A549 (cell line): ENCODE data around the gene PRRC2B. TPM values are rescaled to one million over a fixed set of nuclear protein-coding genes. Genes with fewer than 3 reads are reported as not detected.
"Not testable (repeated sequence)": the region's sequence is repeated elsewhere in the genome, so short reads cannot be mapped to it uniquely, and the experiment has no call there.

Experiments
- ATAC-seq, 2 experiments: fragments of 200-7000 bp in 1 of 2; fragments of >200 bp in 1 of 2; cut with Nextera tagmentation in 1 of 2; cut with Tn5 transposase in 1 of 2; 3 replicates each; pipeline versions ENCODE4 v1.8.0 to v1.9.1; 2018 to 2020; ENCODE audit warnings: mild to moderate bottlenecking in 1 of 2, moderate library complexity in 1 of 2
- CTCF ChIA-PET: fragments of 300-600 bp; sonication (Branson Sonifier 250); formaldehyde crosslinking; extraction: SDS; loops from one replicate; lab custom pipeline; 2021; ENCODE audit warnings: antibody characterized with exemption, inconsistent platforms; lab: Yijun Ruan, JAX
- POLR2A ChIA-PET: fragments of 350-600 bp; formaldehyde crosslinking; extraction: SDS; loops from one replicate; lab custom pipeline; 2021; ENCODE audit warnings: antibody characterized with exemption, inconsistent platforms; lab: Yijun Ruan, JAX
- DNase-seq, 2 experiments: peaks; one replicate each; pipeline versions ENCODE4 v3.0.0 to v3.0.0-alpha.2; 2011 to 2016; ENCODE audit warnings: low read depth in 1 of 2, low spot score in 1 of 2
- FAIRE-seq: peaks from 2 replicates; lab custom pipeline; 2011; peaks lifted over from hg19 to GRCh38; lab: Jason Lieb, UNC
- H3K27ac ChIP-seq, 2 experiments: fragments of >200 bp; sonication (Bioruptor Twin); formaldehyde crosslinking; 3 replicates each; pipeline ENCODE4 v1.5.1; 2016 to 2017
- H3K4me1 ChIP-seq: fragments of >200 bp; sonication (Bioruptor Twin); formaldehyde crosslinking; 3 replicates; pipeline ENCODE4 v1.6.1; 2016
- H3K4me2 ChIP-seq: fragments of >200 bp; sonication (Bioruptor Twin); formaldehyde crosslinking; 3 replicates; pipeline ENCODE4 v1.6.1; 2016
- H3K4me3 ChIP-seq: fragments of >200 bp; sonication (Bioruptor Twin); formaldehyde crosslinking; 3 replicates; pipeline ENCODE4 v1.5.1; 2016
- H3K9me3 ChIP-seq: fragments of >200 bp; sonication (Bioruptor Twin); formaldehyde crosslinking; 3 replicates; pipeline ENCODE4 v1.6.1; 2016
- ATOH8 ChIP-seq: fragments of 250-450 bp; sonication (Bioruptor Pico); IDR thresholded peaks from 2 replicates; pipeline ENCODE4 v1.5.0; 2020; ENCODE audit warnings: low read depth, mild to moderate bottlenecking, moderate library complexity
- BCL3 ChIP-seq: fragments of >200 bp; sonication (Bioruptor Twin); formaldehyde crosslinking; IDR thresholded peaks from 3 replicates; pipeline ENCODE4 v1.6.1; 2016
- CEBPB ChIP-seq, 2 experiments: fragments of >200 bp in 1 of 2; sonication (Bioruptor Twin) in 1 of 2; formaldehyde crosslinking in 1 of 2; IDR thresholded peaks; 2 replicates each; pipeline ENCODE4 v1.6.1; 2012 to 2016
- EHF ChIP-seq: fragments of 250-450 bp; sonication (Bioruptor Pico); IDR thresholded peaks from 2 replicates; pipeline ENCODE4 v1.5.0; 2020; ENCODE audit warnings: mild to moderate bottlenecking
- FOXS1 ChIP-seq: fragments of 250-450 bp; sonication (Bioruptor Pico); IDR thresholded peaks from 2 replicates; pipeline ENCODE4 v1.5.0; 2020; ENCODE audit warnings: mild to moderate bottlenecking, moderate library complexity
- HOXB5 ChIP-seq: fragments of 250-450 bp; sonication (Bioruptor Pico); IDR thresholded peaks from 2 replicates; pipeline ENCODE4 v1.5.0; 2020; ENCODE audit warnings: mild to moderate bottlenecking, moderate library complexity
- JUNB ChIP-seq: fragments of >200 bp; sonication (Bioruptor Twin); formaldehyde crosslinking; IDR thresholded peaks from 2 replicates; pipeline ENCODE4 v1.6.1; 2016
- KDM1A ChIP-seq: fragments of 200-600 bp; sonication (generic); IDR thresholded peaks from 2 replicates; pipeline ENCODE4 v1.6.1; 2016; ENCODE audit warnings: low read depth, mild to moderate bottlenecking
- KDM5A ChIP-seq: fragments of 200-600 bp; sonication (generic); IDR thresholded peaks from 2 replicates; pipeline ENCODE4 v1.6.1; 2016; ENCODE audit warnings: antibody characterized with exemption, mild to moderate bottlenecking
- MAX ChIP-seq: IDR thresholded peaks from 2 replicates; pipeline ENCODE4 v1.6.1; 2012
- MAZ ChIP-seq: fragments of 150-350 bp; IDR thresholded peaks from 2 replicates; pipeline ENCODE4 v1.6.1; 2014; ENCODE audit warnings: antibody characterized with exemption, low read depth, low read length, borderline replicate concordance
- MYC ChIP-seq: IDR thresholded peaks from 2 replicates; pipeline ENCODE4 v1.6.1; 2012; ENCODE audit warnings: mild to moderate bottlenecking, inconsistent platforms, low read length, improper control_type of control experiment, borderline replicate concordance
- NR3C1 ChIP-seq: fragments of >200 bp; sonication (Bioruptor Twin); formaldehyde crosslinking; IDR thresholded peaks from 3 replicates; pipeline ENCODE4 v1.6.1; 2017
- PHF8 ChIP-seq: fragments of 200-600 bp; sonication (generic); IDR thresholded peaks from 2 replicates; pipeline ENCODE4 v1.6.1; 2016; ENCODE audit warnings: low read depth, mild to moderate bottlenecking, antibody characterized with exemption, moderate library complexity, borderline replicate concordance
- POLR2AphosphoS2 ChIP-seq: conservative IDR thresholded peaks from 2 replicates; pipeline ENCODE4 v1.6.1; 2012; ENCODE audit warnings: low read length, improper control_type of control experiment, inconsistent platforms
- RFX5 ChIP-seq: fragments of 450-650 bp; IDR thresholded peaks from 2 replicates; pipeline ENCODE4 v1.7.1; 2014; ENCODE audit warnings: antibody characterized with exemption, mild to moderate bottlenecking, moderate library complexity
- SMC3 ChIP-seq: fragments of >200 bp; sonication (Bioruptor Twin); formaldehyde crosslinking; IDR thresholded peaks from 3 replicates; pipeline ENCODE4 v1.6.1; 2018; ENCODE audit warnings: inconsistent platforms
- TP53 ChIP-seq: fragments of 250-450 bp; sonication (Bioruptor Pico); IDR thresholded peaks from 2 replicates; pipeline ENCODE4 v1.5.0; 2021; ENCODE audit warnings: mild to moderate bottlenecking, moderate library complexity
- ZC3H11A ChIP-seq: fragments of 450-650 bp; IDR thresholded peaks from 2 replicates; pipeline ENCODE4 v1.6.1; 2014; ENCODE audit warnings: antibody characterized with exemption, mild to moderate bottlenecking
- WGBS: methylation state at CpG from one replicate; pipeline ENCODE4 v1.1.6; 2017; ENCODE audit errors: missing lambda C conversion rate; 5-methylcytosine and 5-hydroxymethylcytosine counted together
- polyA plus RNA-seq, 4 experiments: library from polyadenylated mRNA; depleted of rRNA in 3 of 4; stranded (reverse); fragments of >200 nt; fragmentation: RNase III in 1 of 4; extraction: RNeasy Plus Mini Kit Qiagen cat#74134 plus additional on column Dnase treatment in 1 of 4; gene quantifications; 2 replicates in 3 of 4; 3 replicates in 1 of 4; pipeline ENCODE4 v1.2.3, GENCODE V29; 2011 to 2017

PRRC2B gene
- polyA plus RNA-seq, 2 of the 4 experiments (the other 2 are of a cell fraction): 35.6 to 47.3 TPM

- H3K4me2 ChIP-seq: no peak overlapping the region
- ATAC-seq (no peak), DNase-seq (no peak), FAIRE-seq (no peak)
- CTCF ChIA-PET: interaction anchor here (1.2 kb wide), 1 partner anchor 42 kb away, joined by 6 read pairs; no protein-coding TSS in a partner anchor
- no peak overlapping the region for H3K27ac ChIP-seq
- POLR2A ChIA-PET: no interaction called here
- H3K9me3 ChIP-seq: no peaks in the 10 kb centered on the region
- H3K4me3 ChIP-seq: no peak overlapping the region
- WGBS: 92% methylated on average over 4 of the region's 4 CpGs
- peaks cover 22% of the 10 kb centered on the region for H3K4me1 ChIP-seq
- TF ChIP-seq KDM1A: no peak
Observed at GRCh38 chr9:131391504-131391903, 2.4 kb upstream of the PRRC2B start.

GRCh38 chr9:131394464-131395156, 724 bp downstream of the PRRC2B start:
- Histone ChIP-seq H3K4me2 (peak overlapping the region; percentile 95), H3K9me3 (no peaks in the 10 kb centered on the region)
- DNase-seq (no peak), FAIRE-seq (no peak)
- POLR2A ChIA-PET: interaction anchor here (0.7 kb wide), 1 partner anchor 39 kb away, joined by 4 read pairs; no protein-coding TSS in a partner anchor
- TF ChIP-seq HOXB5 (CRISPR knock-in tag): no peak
- 0 out of 2 replicates have a peak, but pooled peaks have one; percentile 17 for TF ChIP-seq PHF8
- 0 out of 2 replicates have a peak, but pooled peaks have one; percentile 26 for TF ChIP-seq MYC
- TF ChIP-seq, all 56 proteins: peak for 2
- 3% methylated on average over 11 of the region's 63 CpGs for WGBS
- Histone ChIP-seq H3K4me3 (peak overlapping the region; percentile 61), H3K4me1 (peaks cover 50% of the 10 kb centered on the region), H3K27ac (peak overlapping the region; percentile 85 to 99)
- ATAC-seq: peak; percentile 42 to 45
- CTCF ChIA-PET: interaction anchor here (0.6 to 0.7 kb wide), 2 partner anchors 23 to 1381 kb away, joined by 3 to 4 read pairs; no protein-coding TSS in a partner anchor

- H3K27ac ChIP-seq: peak overlapping the region; percentile 85 to 99
- no peaks in the 10 kb centered on the region for H3K9me3 ChIP-seq
- TF ChIP-seq JUNB (no peak), MAX (0 out of 2 replicates have a peak, but pooled peaks have one; percentile 17), SMC3 (0 out of 3 replicates have a peak, but pooled peaks have one; percentile 5), NR3C1 (no peak)
- TF ChIP-seq, all 56 proteins: peak for 2
- ChIA-PET CTCF (interaction anchor here (0.6 to 1.9 kb wide), 4 partner anchors 12 to 1380 kb away, joined by 3 to 6 read pairs (median 4); no protein-coding TSS in a partner anchor), POLR2A (interaction anchor here (0.7 kb wide), 1 partner anchor 38 kb away, joined by 4 read pairs; no protein-coding TSS in a partner anchor)
- peak overlapping the region; percentile 95 for H3K4me2 ChIP-seq
- peak overlapping the region; percentile 61 for H3K4me3 ChIP-seq
- ATAC-seq (peak; percentile 6 to 53; a peak in 3 of 6 replicates), DNase-seq (no peak), FAIRE-seq (no peak)
- whole genome bisulfite sequencing: 34% methylated on average over 17 of the region's 17 CpGs
- H3K4me1 ChIP-seq: peaks cover 54% of the 10 kb centered on the region
Observed at GRCh38 chr9:131395157-131396098, 1.5 kb downstream of the PRRC2B start.

GRCh38 chr9:131396099-131396479, 2.2 kb downstream of the PRRC2B start:
- Histone ChIP-seq H3K4me2 (peak overlapping the region; percentile 95), H3K27ac (peak overlapping the region in 1 of 2 experiments; percentile 99; a peak in 2 of 6 replicates), H3K4me1 (peaks cover 60% of the 10 kb centered on the region), H3K4me3 (peak overlapping the region; percentile 61; the same call in 1 of the 3 replicates)
- FAIRE-seq, H3K9me3 ChIP-seq, ATAC-seq, DNase-seq: not testable (repeated sequence)
- CTCF ChIA-PET: interaction anchor here (0.9 to 1.9 kb wide), 5 partner anchors 11 to 82 kb away, joined by 3 to 11 read pairs (median 6); no protein-coding TSS in a partner anchor
- WGBS: 80% methylated on average over 4 of the region's 4 CpGs
- POLR2A ChIA-PET: interaction anchor here (4.7 kb wide), 1 partner anchor 23 kb away, joined by 23 read pairs; no protein-coding TSS in a partner anchor

GRCh38 chr9:131396626-131397025, 2.7 kb downstream of the PRRC2B start:
- 84% methylated on average over 3 of the region's 3 CpGs for WGBS
- POLR2A ChIA-PET: interaction anchor here (0.7 to 4.7 kb wide), 2 partner anchors 24 to 37 kb away, joined by 4 to 23 read pairs; no protein-coding TSS in a partner anchor
- ATAC-seq (no peak), DNase-seq (no peak), FAIRE-seq (no peak)
- Histone ChIP-seq H3K4me2 (peak overlapping the region; percentile 95), H3K27ac (peak overlapping the region in 1 of 2 experiments; percentile 70; a peak in 3 of 6 replicates), H3K4me1 (peaks cover 65% of the 10 kb centered on the region), H3K9me3 (no peaks in the 10 kb centered on the region), H3K4me3 (peak overlapping the region; percentile 10; the same call in 1 of the 3 replicates)
- CTCF ChIA-PET: interaction anchor here (0.9 to 2.0 kb wide), 8 partner anchors 11 to 100 kb away, joined by 3 to 11 read pairs (median 4); no protein-coding TSS in a partner anchor
- TF ChIP-seq POLR2AphosphoS2 (no peak), ZC3H11A (no peak), EHF (CRISPR knock-in tag) (no peak), MAZ (no peak), FOXS1 (CRISPR knock-in tag) (no peak), RFX5 (no peak), MYC (no peak), KDM5A (no peak), TP53 (CRISPR knock-in tag) (no peak), CEBPB (IDR thresholded peaks at IDR 0.05) (no peak), BCL3 (no peak), ATOH8 (CRISPR knock-in tag) (no peak)
